GM23248 (cell line): ENCODE data around the gene EFCC1. TPM values are rescaled to one million over a fixed set of nuclear protein-coding genes. Genes with fewer than 3 reads are reported as not detected.
A peak's percentile ranks its signal among the peaks of the same experiment; 100 is the strongest.

ENCODE experiments used
- DNase-seq: peaks from one replicate; pipeline ENCODE4 v3.0.0-alpha.2; 2015
- H2AFZ ChIP-seq: fragments of 200-600 bp; sonication (generic); 2 replicates; pipeline ENCODE4 v1.6.1; 2016; ENCODE audit warnings: antibody characterized with exemption
- H3F3A ChIP-seq: fragments of 200-600 bp; sonication (generic); 2 replicates; pipeline ENCODE4 v1.6.1; 2016; ENCODE audit warnings: mild to moderate bottlenecking, antibody characterized with exemption, mixed run types; ENCODE audit not compliant: insufficient read depth
- H3K27ac ChIP-seq: fragments of 200-600 bp; sonication (generic); 2 replicates; pipeline ENCODE4 v1.5.1; 2016; ENCODE audit warnings: mild to moderate bottlenecking
- H3K27me3 ChIP-seq: fragments of 200-600 bp; sonication (generic); replicated peaks from 2 replicates; pipeline ENCODE4 v1.6.1; 2016; ENCODE audit warnings: mild to moderate bottlenecking; ENCODE audit not compliant: insufficient read depth
- H3K36me3 ChIP-seq: fragments of 200-600 bp; sonication (generic); 2 replicates; pipeline ENCODE4 v1.6.1; 2016; ENCODE audit warnings: low read depth, mild to moderate bottlenecking
- H3K4me1 ChIP-seq: fragments of 200-600 bp; sonication (generic); 2 replicates; pipeline ENCODE4 v1.6.1; 2016; ENCODE audit warnings: mild to moderate bottlenecking; ENCODE audit not compliant: insufficient read depth
- H3K4me2 ChIP-seq: fragments of 200-600 bp; sonication (generic); one replicate; pipeline ENCODE4 v1.6.1; 2016; ENCODE audit warnings: mild to moderate bottlenecking; ENCODE audit not compliant: unreplicated experiment
- H3K4me3 ChIP-seq: fragments of 200-600 bp; sonication (generic); 2 replicates; pipeline ENCODE4 v1.5.1; 2016; ENCODE audit warnings: mild to moderate bottlenecking
- H3K79me2 ChIP-seq: fragments of 200-600 bp; sonication (generic); 2 replicates; pipeline ENCODE4 v1.6.1; 2016; ENCODE audit warnings: mild to moderate bottlenecking; ENCODE audit not compliant: insufficient read depth
- H3K9ac ChIP-seq: fragments of 200-600 bp; sonication (generic); 2 replicates; pipeline ENCODE4 v1.6.1; 2016; ENCODE audit warnings: mild to moderate bottlenecking
- H3K9me2 ChIP-seq: fragments of 200-600 bp; sonication (generic); 2 replicates; pipeline ENCODE4 v1.6.1; 2016; ENCODE audit warnings: mixed run types, mild to moderate bottlenecking, moderate library complexity; ENCODE audit not compliant: insufficient read depth
- H3K9me3 ChIP-seq: fragments of 200-600 bp; sonication (generic); one replicate; pipeline ENCODE4 v1.6.1; 2017; ENCODE audit warnings: low read depth
- H4K20me1 ChIP-seq: fragments of 200-600 bp; sonication (generic); 2 replicates; pipeline ENCODE4 v1.6.0; 2016; ENCODE audit not compliant: insufficient read depth
- EZH2 ChIP-seq: fragments of 200-600 bp; sonication (generic); IDR thresholded peaks from 2 replicates; pipeline ENCODE4 v1.6.1; 2018; ENCODE audit warnings: antibody characterized with exemption, mild to moderate bottlenecking; ENCODE audit not compliant: insufficient read depth, poor library complexity, severe bottlenecking
- EZH2phosphoT487 ChIP-seq: fragments of 200-600 bp; sonication (generic); IDR thresholded peaks from 2 replicates; pipeline ENCODE4 v1.6.1; 2018; ENCODE audit warnings: antibody characterized with exemption, moderate library complexity, mild to moderate bottlenecking, low read depth; ENCODE audit not compliant: insufficient read depth
- WGBS, 2 experiments: methylation state at CpG; one replicate each; pipeline ENCODE4 v1.1.6; 2015 to 2017; ENCODE audit warnings: low lambda C conversion rate in 2 of 2, low coverage in 1 of 2; ENCODE audit errors: missing lambda C conversion rate in 2 of 2; 5-methylcytosine and 5-hydroxymethylcytosine counted together
- in situ Hi-C: fragments of 300-500 bp; cut with MboI; formaldehyde crosslinking; loops from 2 replicates; pipeline ENCODE4 v1.15.0; 2020
- polyA plus RNA-seq: library from polyadenylated mRNA; unstranded; fragments of >200 nt; fragmentation: Nextera tagmentation; extraction: Ambion mirVana; gene quantifications from 2 replicates; pipeline ENCODE4 v1.2.1, GENCODE V29; 2016
- total RNA-seq: library from RNA; depleted of rRNA; stranded (reverse); fragments of >200 nt; shearing (Covaris generic); gene quantifications from 2 replicates; pipeline ENCODE4 v1.2.3, GENCODE V29; 2014

EFCC1 gene
- total and polyA plus RNA-seq, 2 experiments from 2014 or later = not detected

GRCh38 chr3:129040039-129040336 lies 38.9 kb downstream of the EFCC1 start:
- Histone ChIP-seq H3K27ac (no peak overlapping the region), H3K79me2 (no peaks in the 10 kb centered on the region), H3K4me2 (no peak overlapping the region), H3K36me3 (no peaks in the 10 kb centered on the region), H2AFZ (no peak overlapping the region), H3K27me3 (peaks cover 23% of the 10 kb centered on the region), H4K20me1 (no peaks in the 10 kb centered on the region), H3K9me2 (no peaks in the 10 kb centered on the region), H3K9me3 (no peaks in the 10 kb centered on the region), H3K4me3 (no peak overlapping the region), H3F3A (no peaks in the 10 kb centered on the region), H3K9ac (no peak overlapping the region), H3K4me1 (no peaks in the 10 kb centered on the region)
- whole genome bisulfite sequencing, 2 experiments = 46 to 51% methylated on average over 3 of the region's 3 CpGs
- no peak for DNase-seq
- TF ChIP-seq EZH2phosphoT487 (no peak), EZH2 (no peak)
- in situ Hi-C loops = no loop called here

DNA sequence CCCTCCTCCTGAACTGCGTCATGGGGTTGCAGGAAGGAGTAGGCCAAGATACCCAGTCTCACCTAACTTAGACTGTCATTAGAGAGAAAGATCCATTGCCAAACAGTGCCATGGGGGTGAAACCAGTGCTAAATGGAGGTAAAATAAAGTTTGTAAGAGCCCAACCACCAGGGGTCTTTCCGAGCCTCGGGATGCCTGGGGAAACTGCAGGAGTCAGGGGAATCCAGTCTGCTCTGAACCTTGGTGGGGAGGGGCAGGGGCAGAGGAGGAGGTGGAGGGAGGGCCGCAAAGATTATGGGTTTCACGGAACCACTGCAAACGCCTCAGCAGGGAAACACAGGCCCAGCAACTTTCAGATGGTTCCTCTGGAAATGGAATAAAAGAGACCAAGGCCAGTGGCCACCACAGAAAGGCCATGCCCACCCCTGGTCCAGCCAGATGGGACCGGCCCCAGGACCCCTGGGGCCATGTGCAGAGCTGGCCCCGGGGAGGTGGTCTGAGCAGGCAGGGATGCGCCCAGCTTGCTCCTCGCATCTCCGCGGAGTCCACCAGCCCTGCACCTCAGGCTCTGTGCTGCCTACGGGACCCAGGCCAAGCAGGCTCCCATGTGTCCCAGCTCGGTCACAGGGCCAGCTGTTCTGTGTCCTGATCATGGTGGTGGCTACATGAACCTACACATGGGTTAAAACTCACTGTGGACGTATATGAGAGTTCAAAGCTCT lies 39.6 kb downstream of the EFCC1 start:
- no peak for DNase-seq
- 71 to 73% methylated on average over 12 to 15 of the region's 15 CpGs for WGBS, 2 experiments
- no peak overlapping the region for H3K4me2 ChIP-seq
- H3K9me2 ChIP-seq = no peaks in the 10 kb centered on the region
- H3K36me3 ChIP-seq = no peaks in the 10 kb centered on the region
- H3K27ac ChIP-seq = no peak overlapping the region
- TF ChIP-seq EZH2 (no peak), EZH2phosphoT487 (no peak)
- H4K20me1 ChIP-seq = no peaks in the 10 kb centered on the region
- H3K9me3 ChIP-seq = no peaks in the 10 kb centered on the region
- H3K79me2 ChIP-seq = no peaks in the 10 kb centered on the region
- H3K27me3 ChIP-seq = peaks cover 26% of the 10 kb centered on the region
- in situ Hi-C loops = no loop called here
- H3K4me3 ChIP-seq = no peak overlapping the region
- H3K9ac ChIP-seq = no peak overlapping the region
- H3K4me1 ChIP-seq = no peaks in the 10 kb centered on the region
- no peaks in the 10 kb centered on the region for H3F3A ChIP-seq
- H2AFZ ChIP-seq = no peak overlapping the region

GRCh38 chr3:129045675-129046036 lies 44.6 kb downstream of the EFCC1 start:
- Histone ChIP-seq H3K79me2 (no peaks in the 10 kb centered on the region), H3K9ac (no peak overlapping the region), H2AFZ (peak overlapping the region; percentile 34), H3K4me2 (peak overlapping the region; percentile 4), H3K27ac (no peak overlapping the region), H3K9me3 (no peaks in the 10 kb centered on the region), H3K4me1 (no peaks in the 10 kb centered on the region), H3K36me3 (no peaks in the 10 kb centered on the region), H4K20me1 (no peaks in the 10 kb centered on the region; the same call in 1 of the 2 replicates), H3K27me3 (peaks cover 12% of the 10 kb centered on the region), H3K9me2 (no peaks in the 10 kb centered on the region), H3F3A (no peaks in the 10 kb centered on the region), H3K4me3 (peak overlapping the region; percentile 50)
- no peak for TF ChIP-seq EZH2phosphoT487
- no peak for TF ChIP-seq EZH2
- 2% methylated on average over 31 to 42 of the region's 43 CpGs for WGBS, 2 experiments
- DNase-seq = peak; percentile 40
- in situ Hi-C loops = no loop called here

DNA sequence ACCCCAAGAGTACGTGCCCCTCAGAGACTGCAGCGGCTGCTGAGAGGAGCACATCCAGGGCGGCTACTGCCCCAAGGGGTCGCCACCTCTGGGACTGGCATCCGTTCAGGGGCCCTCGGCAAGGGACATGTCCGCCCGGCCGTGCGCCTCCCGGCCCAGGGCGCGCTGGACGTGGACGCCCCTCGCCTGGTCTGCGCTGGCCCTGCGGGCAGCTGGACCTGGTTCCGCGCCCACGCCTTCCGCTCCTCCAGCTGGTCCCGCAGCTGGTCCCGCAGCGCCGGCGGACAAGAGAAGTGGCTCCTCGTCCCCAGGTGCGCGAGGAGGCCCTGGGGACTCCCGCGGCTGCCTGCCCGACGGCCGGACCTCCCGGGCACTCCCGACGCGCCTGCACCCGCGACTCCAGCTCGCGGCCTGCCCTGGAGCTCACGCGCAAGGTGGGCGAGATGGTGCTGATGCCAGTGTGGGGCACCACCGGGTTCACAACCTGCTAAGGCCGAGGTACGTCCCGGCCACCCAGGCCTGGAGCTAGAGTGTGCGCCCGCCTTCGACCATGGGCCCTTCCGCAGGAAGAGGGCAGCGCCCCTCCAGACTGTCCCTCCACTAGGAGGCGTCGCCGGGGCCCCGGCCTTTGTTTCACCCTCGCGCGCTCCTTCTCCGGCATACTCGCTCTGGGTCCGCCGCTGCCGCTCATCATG lies 45.1 kb downstream of the EFCC1 start:
- TF ChIP-seq EZH2 (peak; percentile 45), EZH2phosphoT487 (no peak)
- Histone ChIP-seq H3K27me3 (peaks cover 12% of the 10 kb centered on the region), H3K36me3 (no peaks in the 10 kb centered on the region), H3F3A (no peaks in the 10 kb centered on the region), H4K20me1 (no peaks in the 10 kb centered on the region; the same call in 1 of the 2 replicates), H3K9me3 (no peaks in the 10 kb centered on the region), H3K9ac (no peak overlapping the region), H3K4me2 (peak overlapping the region; percentile 4), H3K4me1 (no peaks in the 10 kb centered on the region), H3K9me2 (no peaks in the 10 kb centered on the region), H3K79me2 (no peaks in the 10 kb centered on the region), H3K27ac (no peak overlapping the region), H2AFZ (peak overlapping the region; percentile 34), H3K4me3 (peak overlapping the region; percentile 50)
- in situ Hi-C loops = no loop called here
- DNase-seq = peak; percentile 17
- 20 to 38% methylated on average over 36 to 61 of the region's 67 CpGs for WGBS, 2 experiments
